C4-2B (cell line): ENCODE data around the gene R3HDM2.

Experiments
- ZFX ChIP-seq: fragments of 450-650 bp; IDR thresholded peaks from 2 replicates; pipeline ENCODE4 v1.6.1; 2017
- TF ChIP-seq, protein P1 (sequence below): fragments of 450-650 bp; conservative IDR thresholded peaks from 2 replicates; pipeline ENCODE4 v1.5.1; 2017; ENCODE audit warnings: mild to moderate bottlenecking

GRCh38 chr12:57370696-57371095, 60.1 kb downstream of the R3HDM2 start:
- TF ChIP-seq, protein P1, sequence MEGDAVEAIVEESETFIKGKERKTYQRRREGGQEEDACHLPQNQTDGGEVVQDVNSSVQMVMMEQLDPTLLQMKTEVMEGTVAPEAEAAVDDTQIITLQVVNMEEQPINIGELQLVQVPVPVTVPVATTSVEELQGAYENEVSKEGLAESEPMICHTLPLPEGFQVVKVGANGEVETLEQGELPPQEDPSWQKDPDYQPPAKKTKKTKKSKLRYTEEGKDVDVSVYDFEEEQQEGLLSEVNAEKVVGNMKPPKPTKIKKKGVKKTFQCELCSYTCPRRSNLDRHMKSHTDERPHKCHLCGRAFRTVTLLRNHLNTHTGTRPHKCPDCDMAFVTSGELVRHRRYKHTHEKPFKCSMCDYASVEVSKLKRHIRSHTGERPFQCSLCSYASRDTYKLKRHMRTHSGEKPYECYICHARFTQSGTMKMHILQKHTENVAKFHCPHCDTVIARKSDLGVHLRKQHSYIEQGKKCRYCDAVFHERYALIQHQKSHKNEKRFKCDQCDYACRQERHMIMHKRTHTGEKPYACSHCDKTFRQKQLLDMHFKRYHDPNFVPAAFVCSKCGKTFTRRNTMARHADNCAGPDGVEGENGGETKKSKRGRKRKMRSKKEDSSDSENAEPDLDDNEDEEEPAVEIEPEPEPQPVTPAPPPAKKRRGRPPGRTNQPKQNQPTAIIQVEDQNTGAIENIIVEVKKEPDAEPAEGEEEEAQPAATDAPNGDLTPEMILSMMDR: no peak
- no peak for TF ChIP-seq ZFX
